HG03342 (cell line): ENCODE data around the gene PSMG4.

Experiments used
- ATAC-seq: cut with Tn5 transposase; IDR thresholded peaks from one replicate; pipeline ENCODE4 v1.9.1; 2021; ENCODE audit warnings: mild to moderate bottlenecking, moderate library complexity; ENCODE audit not compliant: unreplicated experiment

PSMG4 gene

DNA sequence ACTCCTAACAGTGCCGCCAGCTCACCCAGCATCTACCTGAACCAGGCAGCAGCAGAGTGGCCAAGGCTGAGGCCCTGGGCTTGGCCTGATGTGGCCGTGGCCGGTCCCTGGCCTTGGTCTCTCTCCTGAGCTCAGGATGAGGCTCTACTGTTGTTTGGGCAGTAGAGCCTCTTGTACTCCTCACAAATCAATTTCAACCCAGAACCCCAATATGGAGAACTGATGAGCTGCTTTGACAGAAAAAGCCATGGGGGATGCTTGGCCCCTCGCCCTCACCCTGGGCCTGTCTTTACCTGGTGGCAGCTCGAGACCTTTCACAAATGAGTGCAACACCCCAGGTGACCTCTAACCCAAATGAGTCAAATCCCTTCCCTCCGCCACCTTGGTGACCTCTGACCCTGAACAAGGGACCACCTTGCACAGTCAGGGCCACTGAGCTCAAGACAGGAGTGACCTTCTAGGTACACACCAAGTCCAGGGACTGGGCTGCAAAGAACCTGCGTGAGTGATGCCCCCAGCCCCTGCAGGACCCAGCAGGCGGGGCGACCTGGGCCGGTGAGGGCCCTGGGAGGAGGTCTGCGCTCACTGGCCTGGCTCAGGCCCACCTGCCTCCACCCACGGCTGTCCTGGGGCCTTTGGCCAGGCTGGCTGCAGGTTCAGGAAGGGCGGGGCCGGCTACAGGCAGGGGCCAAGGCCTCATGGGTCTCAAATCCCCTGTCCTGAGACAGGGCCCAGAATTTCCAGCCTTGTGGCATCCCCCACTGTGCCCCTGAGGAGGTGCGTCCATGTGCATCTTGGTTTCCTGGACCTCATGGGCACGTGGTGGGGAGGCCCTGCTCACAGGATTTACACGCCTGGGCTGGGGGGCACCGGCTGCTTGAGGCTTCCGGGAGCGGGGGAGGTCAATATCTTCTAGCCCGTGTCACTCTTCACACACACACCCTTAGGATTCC is 30.2 kb downstream of the PSMG4 start:
- no peak for ATAC-seq

DNA sequence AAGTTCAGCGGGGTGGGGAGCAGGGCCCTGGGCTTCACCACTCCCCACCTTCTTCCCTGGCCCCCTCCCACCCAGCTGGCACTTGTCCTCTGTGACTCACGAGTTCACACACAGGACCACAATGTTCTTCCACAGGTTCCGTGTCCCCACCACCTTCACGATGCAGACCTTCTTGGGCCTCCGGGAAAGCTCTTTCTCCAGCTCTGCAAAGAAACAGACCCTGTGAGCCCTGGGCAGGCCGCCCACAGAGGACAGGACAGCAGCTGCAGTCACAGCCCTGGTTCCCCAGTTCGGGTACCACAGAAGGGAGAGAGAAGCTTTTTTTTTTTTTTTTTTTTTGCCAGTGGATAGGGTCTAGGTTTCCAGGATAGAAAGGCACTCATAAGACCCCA is 30.9 kb downstream of the PSMG4 start:
- no peak for ATAC-seq

GRCh38 chr6:3290149-3290930 is 31.6 kb downstream of the PSMG4 start:
- ATAC-seq, result no peak

DNA sequence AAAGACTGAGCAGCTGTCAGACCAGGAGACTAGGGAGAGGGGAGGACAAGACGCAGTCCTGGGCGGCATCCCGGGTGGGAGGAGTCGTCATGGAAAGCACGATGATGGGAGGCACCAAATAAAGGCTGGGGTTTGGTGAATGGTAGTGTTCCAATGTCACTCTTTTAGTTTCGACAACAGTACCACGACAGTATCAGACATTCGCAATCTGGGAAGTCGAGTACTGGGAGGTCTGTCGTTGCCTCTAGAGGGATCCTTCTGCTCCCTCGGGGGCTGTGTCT is 32.1 kb downstream of the PSMG4 start:
- ATAC-seq, result no peak

GRCh38 chr6:3291346-3291745 is 32.6 kb downstream of the PSMG4 start:
- ATAC-seq, result no peak

DNA sequence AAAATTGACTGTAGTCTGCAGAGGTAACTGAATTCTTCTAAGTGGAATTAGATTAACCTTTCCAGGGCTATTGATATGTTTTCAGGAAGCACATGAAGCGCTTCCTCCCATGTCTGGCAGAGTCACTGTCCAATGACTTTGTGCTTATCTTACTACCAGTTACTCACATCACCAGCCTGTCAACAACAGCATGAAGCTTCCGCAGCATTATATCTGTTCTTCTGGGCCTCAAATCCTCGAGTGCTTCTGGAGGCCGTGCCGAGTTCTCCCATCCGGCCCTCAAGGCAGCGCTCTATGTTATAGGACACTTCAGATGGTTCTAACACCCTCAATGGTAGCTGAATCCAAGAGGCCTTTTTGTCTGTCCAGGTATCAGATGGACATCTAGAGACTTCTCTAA is 33.2 kb downstream of the PSMG4 start:
- ATAC-seq, result no peak

GRCh38 chr6:3292431-3293197 is 33.9 kb downstream of the PSMG4 start:
- no peak for ATAC-seq

DNA sequence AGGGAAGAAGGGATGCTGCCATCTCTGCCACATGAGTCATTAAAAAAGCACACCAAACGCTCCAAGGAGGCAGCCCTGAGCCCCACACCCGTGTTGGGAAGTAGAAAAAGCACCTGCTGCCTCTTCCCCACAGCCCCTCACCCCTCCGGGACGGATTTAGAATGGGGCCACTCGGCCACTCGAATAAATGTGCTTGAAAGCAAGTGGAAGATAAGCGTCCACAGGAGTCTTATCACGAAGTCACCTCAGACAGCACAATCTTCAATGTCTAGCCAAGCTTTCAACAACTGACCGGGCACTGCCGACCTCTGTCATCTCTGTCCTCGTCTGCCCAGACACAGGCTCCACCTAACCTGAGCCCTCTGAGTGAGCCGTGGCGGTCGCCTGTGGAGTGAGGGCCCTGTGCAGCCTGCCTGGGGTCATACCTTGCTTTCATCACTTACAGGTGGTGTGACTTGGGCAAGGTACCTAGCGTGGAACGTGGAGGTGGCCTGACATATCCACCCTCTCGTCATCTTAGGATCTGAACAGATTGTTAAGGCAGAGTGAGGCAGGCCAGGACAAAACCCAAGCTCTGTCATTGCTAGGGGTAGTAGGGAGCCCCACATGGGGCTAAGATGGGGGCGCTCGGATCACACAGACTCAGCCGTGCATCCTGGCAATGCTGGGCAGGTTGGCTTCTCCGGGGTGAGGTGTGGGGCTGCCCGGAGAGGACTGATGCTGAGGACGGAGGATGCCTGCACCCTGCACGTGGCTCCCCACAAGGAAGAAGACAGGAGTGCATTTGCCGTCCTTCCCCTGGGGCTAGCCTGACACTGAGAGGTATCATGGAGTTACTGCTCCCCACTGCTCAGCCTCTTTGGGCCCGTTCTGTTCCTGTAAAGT is 34.8 kb downstream of the PSMG4 start:
- ATAC-seq, result no peak

DNA sequence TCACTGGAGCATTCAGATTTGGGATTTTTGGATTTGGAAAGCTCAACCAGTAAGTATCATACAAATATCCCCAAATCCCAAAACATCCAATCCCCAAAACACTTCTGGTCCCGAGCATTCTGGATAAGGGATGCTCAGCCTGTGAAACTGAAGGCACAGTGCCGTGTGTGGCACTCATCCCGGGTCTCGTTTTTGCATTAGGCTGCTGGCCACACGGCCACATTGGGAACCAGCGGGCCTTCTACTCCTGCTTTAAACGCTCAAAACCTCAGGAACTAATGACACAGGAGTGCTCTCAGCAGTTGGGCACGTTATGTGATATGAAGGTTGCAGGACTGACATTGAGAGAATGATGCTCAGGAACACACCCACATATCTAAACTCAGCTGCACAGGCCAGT is 35.6 kb downstream of the PSMG4 start:
- no peak for ATAC-seq

DNA sequence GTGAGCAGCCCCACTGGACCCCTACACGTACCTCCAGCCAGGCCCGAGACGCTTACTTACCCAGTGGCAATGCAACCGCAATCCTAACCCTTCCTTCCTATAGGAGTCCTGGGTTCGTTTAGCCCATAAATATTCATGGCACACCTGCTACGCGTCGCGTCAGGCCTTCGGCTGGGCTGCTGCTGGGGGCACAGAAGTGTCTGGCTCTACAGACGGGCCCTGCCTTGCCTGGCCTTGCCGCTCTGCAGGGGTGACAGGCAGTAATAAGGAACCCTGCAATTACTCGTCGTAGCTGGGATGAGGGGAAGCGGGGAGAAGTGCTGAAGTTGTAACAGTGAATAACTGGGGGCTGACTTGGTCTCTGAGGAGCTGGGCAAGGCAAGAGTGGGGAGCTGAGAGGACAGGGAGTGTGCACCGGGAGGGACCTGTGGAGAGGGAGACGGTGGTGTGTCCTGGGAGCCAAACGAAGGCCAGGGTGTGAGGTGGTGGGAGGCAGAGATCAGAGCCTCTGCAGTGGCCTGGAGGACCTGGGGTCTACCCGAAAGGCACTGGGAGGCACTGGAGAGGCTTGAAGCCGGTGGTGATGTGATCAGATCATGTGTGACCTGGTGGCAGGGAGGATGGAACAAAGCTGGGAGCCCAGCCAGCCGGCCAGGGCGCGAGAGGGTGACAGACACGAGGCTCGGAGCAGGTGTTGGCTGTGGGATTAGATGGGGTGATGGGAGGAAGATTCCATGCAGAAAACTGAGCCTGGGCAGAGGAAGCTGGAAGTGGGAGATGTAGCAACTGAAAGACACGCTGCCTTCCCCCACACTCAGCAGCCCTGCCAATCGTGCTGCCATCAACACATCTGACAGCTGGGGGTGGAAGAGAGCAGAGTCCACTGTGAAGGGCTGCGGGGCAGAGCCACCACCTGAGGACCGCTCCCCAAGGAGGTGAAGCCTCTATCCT is 36.4 kb downstream of the PSMG4 start:
- no peak for ATAC-seq

DNA sequence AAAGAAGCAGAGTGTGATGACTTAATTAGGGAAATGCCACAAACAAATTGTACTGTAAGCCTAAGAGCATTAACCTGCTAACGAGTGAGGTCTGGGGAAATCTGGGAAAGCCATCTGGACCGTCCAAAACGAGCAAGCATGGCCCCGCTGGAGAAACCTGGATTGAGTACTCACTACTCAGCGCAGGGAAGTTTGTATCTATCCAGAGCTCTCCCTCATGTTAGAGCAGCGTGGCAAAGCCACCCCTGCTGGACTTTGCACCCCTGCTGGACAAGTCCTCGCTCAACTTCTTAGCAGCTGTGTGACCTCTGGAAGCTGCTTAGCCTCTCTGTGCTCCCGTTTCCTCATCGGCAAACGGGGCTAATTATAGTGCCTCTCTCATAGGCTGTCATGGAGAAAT is 37.3 kb downstream of the PSMG4 start:
- ATAC-seq, result no peak

- ATAC-seq, result no peak
Observed at GRCh38 chr6:3296537-3296936, 37.8 kb downstream of the PSMG4 start.

- no peak for ATAC-seq
Observed at GRCh38 chr6:3297006-3297405, 38.3 kb downstream of the PSMG4 start.

DNA sequence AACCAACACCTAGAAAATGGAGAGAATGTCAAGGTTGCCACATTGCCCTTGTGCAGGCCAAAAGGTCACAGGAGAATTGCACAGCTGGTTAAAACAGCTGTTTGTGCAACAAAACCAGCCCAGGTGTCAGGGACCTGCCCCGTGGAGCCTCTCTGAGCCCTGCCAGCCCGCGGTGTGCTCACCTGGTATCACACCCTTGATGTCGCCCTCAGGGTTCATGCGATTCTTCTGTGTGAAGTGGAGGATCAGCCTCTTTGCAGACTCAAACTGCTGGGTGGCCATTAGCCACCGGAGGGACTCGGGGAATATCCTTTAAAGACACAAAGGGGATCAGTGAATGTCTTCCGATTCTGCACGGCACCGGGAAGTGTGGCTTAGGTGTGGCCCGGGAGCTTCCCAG is 39.2 kb downstream of the PSMG4 start:
- ATAC-seq, result no peak

DNA sequence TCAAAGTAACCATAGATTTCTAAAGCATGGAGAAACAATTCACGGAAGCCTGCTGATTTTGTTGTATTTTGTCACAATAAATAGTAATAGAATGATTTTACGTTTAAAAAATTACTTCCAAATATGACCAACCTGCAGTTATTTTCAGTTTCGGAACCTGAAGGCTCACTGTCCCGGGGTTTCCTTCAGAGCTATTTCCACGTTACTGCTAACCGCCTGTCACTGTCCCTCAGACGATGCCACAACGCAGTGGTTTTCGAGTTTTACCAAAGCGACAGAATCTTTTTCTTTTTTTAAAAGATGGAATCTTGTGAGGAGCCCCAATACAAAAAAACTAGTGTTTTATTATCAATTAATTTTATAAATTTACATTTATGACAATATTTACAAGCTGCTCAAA is 40.5 kb downstream of the PSMG4 start:
- ATAC-seq, result no peak

GRCh38 chr6:3301506-3301905 is 42.8 kb downstream of the PSMG4 start:
- ATAC-seq, result no peak

- ATAC-seq, result no peak
Observed at GRCh38 chr6:3303795-3304411, 45.2 kb downstream of the PSMG4 start.

DNA sequence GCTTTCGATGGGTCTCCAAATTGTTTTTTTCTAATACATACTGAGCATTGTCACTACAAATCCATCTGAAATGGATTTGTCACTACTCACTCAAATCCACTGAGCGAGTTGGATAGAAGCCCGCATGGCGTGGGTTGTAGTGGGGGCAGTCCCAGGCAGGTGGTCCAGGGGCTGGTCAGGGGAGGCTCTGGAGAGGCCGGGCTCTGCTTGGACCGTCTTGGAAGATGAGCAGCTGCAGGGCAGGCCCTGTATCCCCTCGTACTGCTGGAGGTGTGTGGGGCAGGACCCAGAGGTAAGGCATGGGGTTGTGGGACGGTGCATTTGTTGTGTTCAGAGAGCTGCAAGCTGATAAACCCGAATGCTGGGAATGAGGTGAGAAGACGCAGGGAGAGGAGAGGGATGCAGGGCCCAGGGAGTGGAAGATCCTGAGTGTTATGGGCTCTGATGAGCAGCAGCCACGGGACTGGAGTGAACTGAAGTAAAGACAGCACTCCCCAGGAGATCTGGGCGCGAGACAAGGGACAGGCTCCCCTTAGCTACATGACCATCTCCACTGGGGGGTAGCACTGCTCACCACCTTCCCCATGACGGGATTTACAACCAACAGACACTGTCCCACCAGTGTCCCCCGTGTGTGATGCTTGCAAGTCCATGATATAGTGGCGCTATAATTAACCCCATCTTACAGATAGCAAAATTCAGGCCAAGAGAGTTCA is 45.9 kb downstream of the PSMG4 start:
- no peak for ATAC-seq

GRCh38 chr6:3305216-3305565 is 46.4 kb downstream of the PSMG4 start:
- no peak for ATAC-seq
